Skin of body (tissue), 2 donors: ENCODE results near the gene GPD2. TPM values are rescaled to one million over a fixed set of nuclear protein-coding genes. Genes with fewer than 3 reads are reported as not detected.

Experiments used
- DNase-seq: peaks from one replicate; lab custom pipeline; 2025; lab: John Stamatoyannopoulos, UW
- total RNA-seq: library from RNA; depleted of rRNA; stranded (reverse); fragments of >200 nt; gene quantifications from one replicate; pipeline ENCODE4 v1.2.3, GENCODE V29; 2014

Gene GPD2
- total RNA-seq, 1 donor from 2014 or later = 29.7 TPM

DNA sequence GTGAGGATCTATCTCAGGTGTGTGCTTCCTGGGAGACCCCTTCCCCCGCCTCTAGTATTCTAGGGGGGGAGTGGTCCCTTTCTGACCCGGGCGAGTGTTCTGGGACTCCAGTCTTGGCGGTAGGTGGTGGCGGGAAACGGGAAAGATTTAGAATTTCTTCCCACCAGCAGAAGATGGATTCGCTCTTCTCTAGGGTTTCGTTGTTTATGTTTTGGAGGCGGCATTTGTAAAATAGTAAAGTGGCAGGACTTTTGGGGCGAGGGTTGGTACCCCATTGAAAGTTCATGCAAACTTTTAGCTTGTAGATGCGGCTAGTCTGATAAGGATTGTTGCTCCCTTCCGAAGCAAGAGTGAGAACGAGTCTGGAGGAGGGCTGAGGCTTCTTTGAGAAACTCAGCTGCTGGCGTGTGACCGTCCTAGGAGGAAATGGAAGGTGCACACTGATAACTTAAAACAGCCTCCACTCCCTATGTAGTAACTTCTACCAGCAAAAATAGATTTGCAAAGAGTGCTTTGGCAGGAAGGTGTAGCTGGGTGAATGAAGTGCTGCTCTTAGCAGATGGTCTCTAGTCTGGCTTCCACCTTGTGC lies 412 bp downstream of the GPD2 start:
- DNase-seq = peak; percentile 75

GRCh38 chr2:156437272-156437930 lies 1.2 kb downstream of the GPD2 start:
- no peak for DNase-seq

DNA sequence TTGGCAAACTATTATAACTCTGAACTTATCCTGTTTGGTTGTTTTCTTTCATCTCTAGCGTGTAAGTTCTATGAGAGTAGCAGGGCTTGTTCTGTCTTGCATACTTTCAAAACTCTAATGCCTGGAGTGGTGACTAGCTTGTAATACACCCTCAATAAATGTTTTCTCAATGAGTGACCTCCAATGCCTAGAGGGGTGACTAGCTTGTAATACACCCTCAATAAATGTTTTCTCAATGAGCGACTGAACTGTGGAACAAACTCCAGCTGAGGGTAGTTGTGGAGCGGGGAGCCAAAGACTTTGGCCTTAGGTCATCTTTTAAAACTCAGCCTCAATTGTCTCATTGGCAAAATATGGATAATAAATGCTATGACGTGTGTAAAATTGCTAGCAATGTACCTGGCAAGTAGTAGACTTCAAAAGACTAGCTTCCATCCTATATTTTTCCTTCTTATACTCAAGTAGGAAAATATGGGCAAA lies 1.8 kb downstream of the GPD2 start:
- DNase-seq = no peak

DNA sequence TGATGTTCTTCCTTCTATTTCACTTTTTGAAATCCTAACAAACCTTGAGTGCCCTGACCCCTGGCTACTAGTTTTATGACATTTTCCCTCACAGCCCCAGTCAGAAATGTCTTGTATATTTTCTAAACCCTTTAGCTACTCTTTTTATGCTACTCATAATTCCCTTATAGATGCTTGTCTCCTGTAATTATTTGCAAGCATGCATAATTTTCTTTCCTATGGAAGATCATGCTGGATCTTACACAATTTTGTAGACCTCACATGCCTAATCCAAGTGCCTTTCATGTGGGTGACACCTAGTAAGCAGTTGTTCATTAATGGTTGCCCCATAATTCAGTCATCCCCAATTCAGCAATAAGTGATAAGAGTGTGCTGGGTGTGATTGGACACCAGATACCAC lies 6.9 kb downstream of the GPD2 start:
- DNase-seq = no peak

DNA sequence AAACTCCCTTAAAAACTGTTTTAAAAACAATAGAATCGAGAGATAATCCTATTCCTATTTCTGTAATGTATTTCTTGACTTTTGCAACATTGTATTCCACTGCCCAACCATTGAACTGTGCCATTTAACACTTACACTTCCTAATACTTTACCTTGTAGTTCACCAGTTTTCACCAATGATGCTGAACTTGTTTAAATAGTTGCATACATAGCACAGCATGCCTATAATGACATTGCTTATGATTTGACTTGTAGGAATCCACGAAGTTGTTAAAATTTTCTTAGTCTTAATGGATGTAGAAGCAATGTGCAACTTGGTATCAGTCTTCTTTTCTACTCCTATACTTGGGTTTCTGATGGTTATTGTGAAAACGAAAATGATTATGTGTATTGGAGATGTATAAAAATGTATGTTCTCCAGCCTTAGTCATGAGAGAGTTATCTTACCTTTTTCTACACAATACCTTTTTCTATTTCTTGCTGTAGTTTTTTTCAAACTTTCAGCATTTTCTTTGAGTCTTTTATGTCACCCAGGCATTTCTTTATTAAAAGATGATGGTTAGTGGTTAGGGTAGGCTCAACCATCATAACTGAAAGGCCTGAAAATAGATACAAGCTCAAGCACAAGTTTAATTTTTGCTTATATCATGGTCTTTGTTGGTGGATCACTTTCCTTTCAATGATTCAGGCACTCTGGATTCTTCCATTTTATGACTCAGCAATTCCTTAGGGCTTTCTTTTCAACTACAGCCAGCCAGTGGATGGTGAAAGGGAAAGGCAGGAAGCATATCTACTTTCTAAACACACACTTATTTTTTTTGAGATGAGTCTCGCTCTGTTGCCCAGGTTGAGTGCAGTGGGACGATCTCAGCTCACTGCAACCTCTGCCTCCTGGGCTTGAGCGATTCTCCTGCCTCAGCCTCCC lies 9.4 kb downstream of the GPD2 start:
- no peak for DNase-seq

- DNase-seq = no peak
Measured at GRCh38 chr2:156447761-156448160, 11.6 kb downstream of the GPD2 start.

DNA sequence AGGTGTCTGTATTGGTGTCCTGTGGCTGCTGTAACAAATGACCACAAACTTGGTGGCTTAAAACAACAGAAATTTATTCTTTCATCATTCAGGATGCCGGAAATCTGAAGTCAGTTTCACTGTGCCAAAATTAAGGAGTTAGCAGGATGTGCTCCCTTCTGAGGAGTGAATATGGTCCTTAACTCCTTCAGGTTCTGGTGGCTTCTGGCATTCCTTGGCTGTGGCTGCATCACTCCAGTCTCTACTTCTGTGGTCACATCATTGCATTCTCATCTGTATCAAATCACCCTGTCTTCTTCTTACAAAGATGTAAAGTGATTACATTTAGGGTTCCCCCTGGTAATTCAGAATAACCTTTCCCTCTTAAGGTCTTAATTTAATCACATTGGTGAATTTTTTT lies 12.6 kb downstream of the GPD2 start:
- no peak for DNase-seq

GRCh38 chr2:156452971-156453370 lies 16.8 kb downstream of the GPD2 start:
- DNase-seq = no peak

DNA sequence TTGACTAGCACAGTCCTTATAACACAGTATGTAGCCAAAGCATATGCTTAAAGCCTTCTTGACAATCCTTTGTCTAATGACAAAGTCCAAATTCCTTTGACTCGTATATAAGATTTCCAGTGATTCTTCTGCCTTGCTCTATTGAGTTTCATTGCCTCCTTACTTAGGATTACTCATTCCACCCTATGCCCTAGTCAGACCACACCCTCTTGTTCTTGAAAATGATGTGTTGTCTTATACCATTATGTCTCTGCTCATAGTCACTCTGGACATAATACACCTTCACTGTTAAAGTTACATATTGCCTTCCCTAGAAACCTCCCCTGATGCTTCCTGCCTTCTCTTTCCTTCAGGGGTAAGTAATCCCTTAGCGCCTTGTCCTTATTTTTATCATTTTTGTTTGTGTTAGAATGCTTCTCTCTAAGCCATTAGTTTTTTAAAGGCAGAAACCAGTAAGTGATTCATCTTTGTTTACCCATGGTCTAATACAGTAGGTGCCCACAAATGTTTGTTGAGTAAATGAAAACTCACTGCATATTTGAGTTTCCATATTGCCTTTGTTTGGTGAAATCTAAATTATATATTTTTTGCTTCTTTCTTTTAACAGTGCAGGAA lies 19.3 kb downstream of the GPD2 start:
- DNase-seq = no peak

- DNase-seq = no peak
Measured at GRCh38 chr2:156456616-156457015, 20.4 kb downstream of the GPD2 start.

GRCh38 chr2:156457523-156458517 lies 21.6 kb downstream of the GPD2 start:
- DNase-seq = no peak

GRCh38 chr2:156459720-156460119 lies 23.5 kb downstream of the GPD2 start:
- DNase-seq = no peak

DNA sequence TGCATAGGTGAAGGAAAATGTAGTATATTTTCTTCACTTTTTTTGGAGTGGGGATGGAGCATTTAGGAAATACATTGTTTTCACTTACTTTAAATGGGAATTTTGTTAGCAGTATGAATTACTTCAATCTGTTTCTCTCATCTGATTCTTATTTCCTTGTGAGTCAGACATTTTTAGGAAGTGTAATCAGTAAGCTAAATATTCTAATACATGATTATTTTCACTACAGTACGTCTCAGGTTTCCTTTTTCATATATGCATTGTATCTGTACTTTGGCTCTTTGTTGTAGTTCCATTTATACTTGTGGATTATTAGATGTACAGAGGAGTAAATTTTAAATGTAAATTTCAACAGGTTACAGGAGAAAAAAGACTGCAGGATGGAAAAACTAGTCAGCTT lies 27.9 kb downstream of the GPD2 start:
- peak; percentile 32 for DNase-seq

DNA sequence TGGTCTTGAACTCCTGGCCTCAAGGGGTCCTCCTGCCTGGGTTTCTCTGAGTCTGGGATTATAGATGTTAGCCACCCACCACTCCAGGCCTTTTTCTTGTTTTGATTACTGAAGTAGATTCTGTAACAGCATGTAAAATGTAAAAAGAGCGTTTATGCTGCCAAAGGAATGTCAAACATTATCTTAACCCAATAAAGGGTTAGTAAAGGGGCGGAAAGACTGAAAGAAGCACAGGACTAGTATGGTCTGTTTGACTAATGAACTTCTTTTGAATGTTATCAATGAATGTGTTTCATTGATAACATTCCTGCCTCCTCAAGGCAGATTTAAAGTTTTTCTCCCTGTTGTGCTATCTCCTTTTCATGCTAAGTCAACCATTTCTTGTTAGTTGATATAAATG lies 29.4 kb downstream of the GPD2 start:
- no peak for DNase-seq

DNA sequence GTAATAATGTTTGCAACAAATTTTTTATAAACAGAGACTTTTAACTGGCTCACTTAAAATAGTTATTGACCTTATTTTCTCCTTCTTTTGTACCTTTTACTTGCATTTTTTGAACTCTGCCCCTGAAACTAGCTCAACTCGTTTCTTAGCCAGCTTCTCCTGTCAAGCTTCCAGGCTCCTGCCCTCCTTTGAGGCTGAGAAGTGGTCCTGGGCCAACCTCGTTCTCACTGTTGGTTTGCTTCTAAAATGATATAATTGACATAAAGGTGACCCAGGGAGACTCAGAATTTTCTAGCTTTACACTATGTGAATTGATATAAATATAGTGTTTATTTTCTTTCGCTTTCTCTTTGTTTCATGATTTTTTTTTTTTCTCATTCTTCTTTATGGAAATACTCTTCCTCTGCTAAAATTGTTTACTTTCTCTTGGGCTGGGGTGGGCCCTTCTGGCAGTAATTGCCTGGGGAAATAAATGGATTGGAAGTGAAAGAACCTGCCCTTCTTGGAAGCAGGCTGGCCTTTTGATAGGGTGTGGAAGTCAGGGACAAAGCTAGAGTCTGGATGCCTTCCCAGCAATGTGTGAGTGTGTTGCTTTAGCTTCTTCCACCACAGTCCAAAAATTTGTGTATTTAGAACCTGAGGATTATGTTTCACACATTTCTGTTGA lies 30.7 kb downstream of the GPD2 start:
- DNase-seq = peak; percentile 15

DNA sequence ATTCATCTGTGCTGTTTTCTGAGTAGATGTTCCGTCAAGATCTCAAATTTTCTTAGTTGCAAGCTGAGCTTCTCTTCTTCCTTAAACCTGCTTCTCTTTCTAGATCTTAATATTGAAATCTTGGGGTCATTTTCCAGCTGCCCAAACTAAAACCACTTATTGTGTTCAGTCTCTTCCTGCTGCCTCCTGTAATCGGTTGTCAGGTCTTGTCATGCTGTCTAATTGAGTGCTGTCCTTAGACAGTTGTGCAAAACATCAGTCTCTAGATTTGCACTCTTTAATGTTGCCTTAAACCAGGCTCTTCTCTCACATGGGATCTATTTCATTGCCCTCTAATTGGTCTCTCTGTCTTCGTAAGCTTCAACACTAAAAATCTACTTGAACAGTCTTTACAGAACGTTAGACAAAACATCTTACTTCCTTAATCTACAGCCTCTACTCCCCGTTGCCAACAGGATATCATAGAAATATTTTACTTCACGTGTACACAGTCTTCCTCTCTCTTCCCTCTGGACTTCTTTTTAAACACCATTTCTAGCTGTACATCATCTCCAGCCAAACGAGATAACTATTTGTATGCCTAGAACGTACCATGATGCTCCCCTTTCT lies 34.9 kb downstream of the GPD2 start:
- DNase-seq = no peak

DNA sequence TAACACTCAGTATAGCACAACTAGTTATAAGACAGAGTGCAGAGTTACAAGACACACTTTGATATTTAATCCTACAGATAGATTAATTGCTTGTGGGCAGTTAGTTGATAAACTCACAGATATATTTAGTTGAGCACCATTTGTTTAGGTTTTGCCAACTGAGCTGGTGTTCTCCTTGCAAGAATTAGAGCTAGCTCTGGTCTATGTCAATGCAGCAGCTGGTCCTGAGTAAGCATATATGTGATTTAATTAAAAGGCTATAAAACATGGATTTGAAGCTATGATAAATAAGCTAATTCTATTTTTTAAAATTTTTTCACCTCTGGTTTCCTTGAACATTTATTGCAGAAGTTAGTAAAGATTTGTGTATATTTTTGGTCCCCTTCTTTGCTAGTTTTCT lies 35.6 kb downstream of the GPD2 start:
- DNase-seq = no peak

GRCh38 chr2:156472686-156473085 lies 36.5 kb downstream of the GPD2 start:
- DNase-seq = no peak

DNA sequence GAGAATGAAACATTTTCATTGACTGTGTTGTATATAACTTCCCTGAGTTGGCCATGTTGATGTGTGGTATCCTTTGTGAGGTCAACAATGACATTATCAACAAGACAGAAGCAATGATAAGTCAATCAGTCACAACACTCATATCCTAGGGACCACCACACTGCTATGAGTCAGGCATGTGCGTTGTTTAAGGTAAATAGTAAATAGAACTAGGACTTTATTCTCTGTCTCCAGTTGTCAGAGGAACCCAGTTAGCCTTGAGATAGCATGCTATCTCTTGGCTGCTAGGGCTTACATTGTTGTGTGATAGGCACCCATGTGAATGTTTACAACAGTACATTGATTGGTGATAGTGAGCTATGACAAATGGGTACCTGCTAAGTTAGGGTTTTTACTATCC lies 37.3 kb downstream of the GPD2 start:
- no peak for DNase-seq

DNA sequence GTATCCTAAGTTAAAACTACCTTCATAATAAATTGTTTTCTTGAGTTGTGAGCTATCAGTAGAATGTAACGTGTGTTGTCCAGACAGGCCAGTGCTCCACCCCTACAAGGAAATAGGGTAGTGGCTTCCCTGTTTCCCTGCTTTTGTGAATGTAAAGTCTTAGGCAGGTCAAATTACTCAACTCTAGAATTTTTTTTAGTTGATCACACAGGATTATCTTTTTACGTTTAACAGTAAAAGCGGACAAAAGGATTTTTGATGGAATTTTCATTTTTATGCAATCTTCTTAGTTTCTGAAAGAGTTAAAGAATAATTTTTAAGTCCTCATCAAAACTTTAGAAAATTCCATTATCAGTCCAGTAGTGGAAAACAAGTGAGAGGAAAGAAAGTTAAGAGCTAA lies 38.2 kb downstream of the GPD2 start:
- no peak for DNase-seq
